ENCODE measurements around the gene KRTAP4-8.
"Not testable (repeated sequence)": the region's sequence is repeated elsewhere in the genome, so short reads cannot be mapped to it uniquely, and the experiment has no call there.

KRTAP4-8 gene

DNA sequence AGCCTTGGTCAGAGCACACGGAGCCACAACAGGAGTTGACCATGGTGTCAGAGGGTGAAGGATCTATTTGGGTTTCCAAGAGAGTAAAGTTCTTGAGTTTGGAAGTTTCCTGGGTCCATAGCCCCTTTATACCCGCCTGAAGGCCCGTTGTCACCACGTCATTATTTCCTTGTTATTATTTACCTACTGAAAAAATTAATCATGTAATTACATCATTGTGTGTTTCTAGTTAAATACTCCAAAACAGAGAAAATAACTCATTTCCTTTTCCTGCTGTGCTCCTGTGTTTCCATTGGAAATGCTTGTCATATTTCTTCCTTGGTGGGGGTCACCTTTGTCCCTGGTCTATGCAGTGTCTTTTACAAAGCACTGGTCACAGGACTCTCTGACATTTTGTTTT, at the start of gene KRTAP4-8:
KRTAP4-8 (minus strand) TSS at position 101 of the 400 bp plus-strand sequence; CDS start at position 43, 58 bp downstream.
- no peak for DNase-seq

DNA sequence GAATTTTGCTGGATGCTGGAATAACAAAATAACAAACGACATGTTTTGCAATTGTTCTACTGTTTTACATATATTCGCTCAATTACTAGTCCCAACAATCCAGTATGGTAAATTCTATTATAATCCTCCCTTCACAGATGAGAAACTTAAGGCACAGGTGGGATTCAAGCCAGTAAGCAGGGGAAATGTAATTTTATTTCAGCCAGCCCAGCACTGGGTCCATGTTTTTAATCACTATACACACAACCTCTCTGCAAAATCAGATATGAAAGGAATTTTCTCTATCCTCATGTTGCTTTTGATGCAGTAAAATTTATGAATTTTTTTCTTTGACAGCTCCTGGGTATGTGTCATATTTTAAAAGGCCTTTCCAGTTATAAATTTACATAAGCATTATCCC, 47.3 kb upstream of the KRTAP4-8 start:
- no peak for DNase-seq

DNA sequence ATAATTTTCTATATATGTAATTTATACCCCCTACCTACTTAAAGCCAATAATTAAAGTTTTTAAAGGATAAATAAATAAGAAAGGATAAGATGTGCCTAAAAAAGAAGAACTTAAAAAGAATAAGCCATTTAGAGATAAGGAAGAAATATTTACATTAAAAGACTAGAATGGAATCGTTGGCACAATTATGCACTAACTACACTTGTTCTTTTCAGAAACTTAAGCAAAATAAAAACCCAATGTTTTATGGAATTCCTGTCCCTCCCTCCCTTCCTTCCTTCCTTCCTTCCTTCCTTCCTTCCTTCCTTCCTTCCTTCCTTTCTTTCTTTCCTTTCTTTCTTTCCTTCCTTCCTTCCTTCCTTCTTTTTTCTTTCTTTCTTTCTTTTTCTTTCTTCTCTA, 46.9 kb upstream of the KRTAP4-8 start:
- no peak for DNase-seq

DNA sequence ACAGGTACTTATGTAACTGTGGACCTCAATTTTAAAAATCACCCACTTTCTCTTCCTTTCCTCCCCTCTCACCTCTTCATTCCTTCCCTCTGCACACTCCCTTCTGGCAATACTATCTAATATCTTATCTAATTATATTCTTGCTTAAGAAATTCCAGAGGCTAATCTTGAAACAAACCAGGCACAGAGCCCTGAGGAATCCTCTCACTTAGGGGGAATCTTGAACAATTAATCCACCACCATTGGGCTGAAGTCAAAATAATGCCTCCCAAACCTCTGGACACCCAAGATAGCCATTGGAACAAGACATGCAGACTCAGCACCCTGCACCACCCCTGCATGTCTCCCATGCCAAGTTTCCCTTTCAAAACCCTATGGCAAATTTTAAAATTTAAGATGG, 43.4 kb upstream of the KRTAP4-8 start:
- no peak for DNase-seq

DNA sequence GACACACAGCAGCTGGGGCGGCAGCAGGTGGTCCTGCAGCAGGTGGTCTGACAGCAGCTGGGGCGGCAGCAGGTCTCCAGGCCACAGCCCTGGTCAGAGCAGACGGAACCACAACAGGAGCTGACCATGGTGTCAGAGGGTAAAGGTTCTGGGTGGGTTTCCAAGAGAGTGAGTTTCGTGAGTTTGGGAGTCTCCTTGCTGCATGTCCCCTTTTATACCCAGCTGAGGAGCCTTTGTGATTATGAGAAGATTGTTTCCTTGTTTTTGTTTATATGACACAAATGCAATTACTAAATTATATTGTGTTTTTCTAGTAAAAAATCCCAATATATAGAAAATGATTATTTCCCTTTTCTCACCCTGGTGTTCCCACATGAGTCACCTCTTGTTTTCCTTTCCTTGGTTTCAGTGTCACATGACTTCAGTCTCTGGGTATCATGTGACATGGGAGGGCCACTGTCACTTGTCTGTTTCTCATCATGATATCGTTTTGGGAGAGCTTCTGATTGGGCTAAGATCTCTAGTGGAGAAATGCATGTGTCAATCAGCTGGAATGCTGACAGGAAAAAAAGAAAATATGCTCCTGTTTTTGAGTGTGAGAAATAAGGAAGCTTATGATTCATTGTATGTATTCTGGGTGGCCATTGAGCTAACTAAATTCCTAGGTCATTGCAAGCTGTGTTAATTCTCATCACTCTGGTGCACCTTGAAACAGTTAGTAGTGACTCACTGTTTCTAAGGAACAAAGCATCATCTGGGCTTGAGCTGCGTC, 42.6 kb upstream of the KRTAP4-8 start, which contains the start of gene KRTAP4-6:
KRTAP4-6 (minus strand) TSS at position 185 of the 772 bp plus-strand sequence; CDS start at position 128, 57 bp downstream.
- DNase-seq, result no peak

DNA sequence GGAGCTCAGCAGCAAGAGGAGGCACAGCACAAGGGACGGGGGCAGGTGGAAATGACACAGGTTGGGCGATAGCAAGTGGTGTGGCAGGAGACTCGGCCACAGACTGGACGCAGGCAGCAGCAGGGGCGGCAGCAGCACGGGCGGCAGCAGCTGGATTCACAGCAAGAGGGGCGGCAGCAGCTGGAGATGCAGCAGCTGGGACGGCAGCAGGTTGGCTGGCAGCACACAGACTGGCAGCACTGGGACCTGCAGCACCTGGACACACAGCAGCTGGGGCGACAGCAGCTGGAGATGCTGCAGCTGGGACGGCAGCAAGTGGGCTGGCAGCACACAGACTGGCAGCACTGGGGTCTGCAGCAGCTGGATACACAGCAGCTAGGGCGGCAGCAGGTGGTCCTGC, 41.9 kb upstream of the KRTAP4-8 start:
- not testable (repeated sequence) for DNase-seq

DNA sequence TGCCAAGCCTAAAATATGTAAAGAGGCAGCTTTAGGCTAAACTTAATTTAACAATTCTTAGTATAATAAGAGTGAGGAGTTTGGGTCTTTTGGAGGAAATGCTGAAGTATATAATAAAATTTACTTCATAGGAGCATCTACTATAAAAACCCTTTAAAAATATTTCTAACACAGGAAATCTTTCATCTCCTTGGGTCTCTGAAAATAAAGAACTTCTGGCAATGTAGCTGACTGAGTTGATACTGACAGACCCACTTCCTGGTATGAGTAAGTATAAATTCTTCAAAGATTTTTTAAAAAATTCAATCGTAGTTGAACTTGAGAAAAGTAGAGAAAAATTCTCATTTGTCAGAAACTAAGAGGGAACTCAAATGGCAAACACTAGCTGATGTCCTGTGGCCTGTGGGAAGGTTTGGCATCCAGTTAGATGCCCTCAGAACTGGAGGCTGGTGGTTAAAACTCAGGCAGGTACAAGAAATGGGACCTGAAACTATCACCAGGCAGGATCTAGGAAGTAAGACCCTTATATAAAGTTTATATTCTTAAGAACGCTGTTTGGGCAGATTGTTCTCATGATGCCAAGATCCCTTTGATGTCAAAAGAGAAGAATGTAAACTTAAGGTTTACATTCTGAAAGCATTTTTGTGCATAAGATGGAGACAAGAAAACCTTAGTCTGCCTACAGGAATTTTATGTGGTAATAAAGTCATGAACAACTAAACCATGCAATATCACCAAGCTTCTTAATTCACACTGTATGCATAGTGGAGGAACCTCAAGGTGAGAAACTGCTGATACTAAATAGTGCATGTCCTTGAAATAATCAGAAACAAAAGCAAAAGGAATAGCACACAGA, 36.2 kb upstream of the KRTAP4-8 start:
- no peak for DNase-seq

DNA sequence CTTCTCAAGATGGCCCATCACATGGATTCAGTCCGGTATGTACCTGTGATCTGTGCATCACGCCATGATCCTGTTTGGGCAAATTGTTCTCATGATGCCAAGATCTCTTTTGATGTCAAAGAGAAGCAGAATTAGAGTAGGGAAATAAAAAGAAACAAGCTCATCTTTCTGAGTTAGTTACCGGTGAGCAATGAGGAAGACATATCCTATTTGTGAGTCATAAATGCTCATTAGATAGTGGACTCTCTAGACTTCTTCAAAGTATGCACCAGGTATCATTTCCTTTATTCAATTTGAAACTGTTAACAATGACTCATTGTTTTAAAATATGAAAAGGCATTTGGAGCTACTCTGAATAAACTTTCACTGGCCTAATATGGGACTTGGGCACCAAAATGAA, 34.0 kb upstream of the KRTAP4-8 start:
- no peak for DNase-seq

DNA sequence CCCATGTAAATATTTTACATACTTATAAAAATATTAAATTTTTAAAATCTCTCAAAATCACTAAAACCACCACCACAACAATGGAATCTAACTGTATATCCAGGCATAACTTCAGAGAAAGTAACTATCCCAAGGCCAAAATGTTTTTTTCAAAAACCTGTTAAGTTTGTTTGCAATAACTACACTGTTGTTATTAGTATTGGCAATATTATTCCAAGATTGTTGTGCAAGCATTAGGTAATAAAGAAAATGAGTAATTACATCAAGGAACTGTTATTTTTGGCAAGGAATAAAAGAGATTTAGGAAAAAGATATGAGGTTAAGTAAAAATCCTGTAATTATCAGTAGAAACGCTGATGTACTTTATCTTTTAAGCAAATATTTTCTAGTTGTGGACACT, 29.4 kb upstream of the KRTAP4-8 start:
- DNase-seq, result no peak

DNA sequence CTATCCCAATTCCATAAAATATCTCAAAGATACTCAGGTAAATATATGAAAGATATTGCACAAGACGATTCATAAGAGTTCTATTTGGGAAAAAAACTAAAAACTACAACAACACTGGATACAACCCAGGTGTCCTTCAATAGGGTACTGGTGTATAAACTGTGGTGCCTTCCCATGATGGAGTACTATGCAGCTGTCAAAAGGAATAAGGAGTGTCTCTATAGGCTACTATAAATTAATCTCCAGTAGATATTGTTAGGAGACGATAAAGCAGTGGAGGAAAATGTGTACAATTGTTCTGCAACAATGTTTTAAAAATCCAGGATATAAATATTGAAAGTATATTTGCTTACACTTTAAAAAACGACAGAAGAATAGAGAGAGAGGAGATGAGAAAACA, 28.5 kb upstream of the KRTAP4-8 start:
- no peak for DNase-seq

DNA sequence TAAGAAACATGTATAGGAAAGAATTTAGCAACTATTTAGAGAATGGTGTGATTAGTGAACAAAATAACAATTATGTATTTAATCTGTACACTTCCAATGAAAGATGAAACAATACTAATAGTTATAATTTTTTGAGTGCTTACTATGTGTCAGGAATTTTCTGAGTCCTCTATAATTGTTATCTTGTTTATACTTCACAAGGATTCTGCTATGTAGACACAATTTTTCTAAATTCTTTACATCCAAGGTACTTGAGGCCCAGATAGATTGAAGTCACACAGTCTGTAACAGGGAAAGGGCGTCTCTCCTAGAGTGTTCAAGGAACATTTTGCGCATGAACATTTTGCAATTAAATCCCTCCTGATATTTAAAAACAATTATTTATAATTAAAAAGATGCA, 27.1 kb upstream of the KRTAP4-8 start:
- DNase-seq, result no peak

DNA sequence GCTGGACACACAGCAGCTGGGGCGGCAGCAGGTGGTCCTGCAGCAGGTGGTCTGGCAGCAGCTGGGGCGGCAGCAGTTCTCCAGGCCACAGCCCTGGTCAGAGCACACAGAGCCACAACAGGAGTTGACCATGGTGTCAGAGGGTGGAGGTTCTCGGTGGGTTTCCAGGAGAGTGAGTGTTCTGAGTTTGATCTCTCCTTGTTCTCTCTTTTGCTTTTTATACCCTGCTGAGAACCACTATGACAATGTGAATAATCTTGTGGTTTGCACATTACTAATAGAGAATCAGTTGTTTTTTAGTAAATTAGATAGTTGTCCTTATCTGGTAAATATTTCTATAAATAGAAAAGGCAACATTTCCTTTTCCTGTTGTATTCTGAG, 26.0 kb upstream of the KRTAP4-8 start, which contains the start of gene KRTAP4-12:
KRTAP4-12 (minus strand) TSS at position 192 of the 381 bp plus-strand sequence; CDS start at position 132, 60 bp downstream.
- not testable (repeated sequence) for DNase-seq

DNA sequence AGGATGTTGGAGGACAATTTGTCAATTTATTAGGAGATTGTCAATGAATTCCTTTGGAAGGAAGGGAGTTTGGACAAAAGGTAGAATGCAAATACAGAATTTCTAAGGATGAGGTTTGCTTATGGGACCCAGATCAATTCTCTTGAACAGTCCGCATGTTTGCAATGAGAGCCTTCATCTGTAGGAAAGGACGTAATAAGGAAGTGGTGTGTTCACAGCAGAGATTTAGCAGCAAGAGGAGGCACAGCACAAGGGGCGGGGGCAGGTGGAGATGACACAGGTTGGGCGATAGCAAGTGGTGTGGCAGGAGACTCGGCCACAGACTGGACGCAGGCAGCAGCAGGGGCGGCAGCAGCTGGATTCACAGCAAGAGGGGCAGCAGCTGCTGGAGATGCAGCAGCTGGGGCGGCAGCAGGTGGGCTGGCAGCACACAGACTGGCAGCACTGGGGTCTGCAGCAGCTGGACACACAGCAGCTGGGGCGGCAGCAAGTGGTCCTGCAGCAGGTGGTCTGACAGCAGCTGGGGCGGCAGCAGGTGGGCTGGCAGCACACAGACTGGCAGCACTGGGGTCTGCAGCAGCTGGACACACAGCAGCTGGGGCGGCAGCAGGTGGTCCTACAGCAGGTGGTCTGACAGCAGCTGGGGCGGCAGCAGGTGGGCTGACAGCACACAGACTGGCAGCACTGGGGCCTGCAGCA, 25.5 kb upstream of the KRTAP4-8 start:
- not testable (repeated sequence) for DNase-seq

DNA sequence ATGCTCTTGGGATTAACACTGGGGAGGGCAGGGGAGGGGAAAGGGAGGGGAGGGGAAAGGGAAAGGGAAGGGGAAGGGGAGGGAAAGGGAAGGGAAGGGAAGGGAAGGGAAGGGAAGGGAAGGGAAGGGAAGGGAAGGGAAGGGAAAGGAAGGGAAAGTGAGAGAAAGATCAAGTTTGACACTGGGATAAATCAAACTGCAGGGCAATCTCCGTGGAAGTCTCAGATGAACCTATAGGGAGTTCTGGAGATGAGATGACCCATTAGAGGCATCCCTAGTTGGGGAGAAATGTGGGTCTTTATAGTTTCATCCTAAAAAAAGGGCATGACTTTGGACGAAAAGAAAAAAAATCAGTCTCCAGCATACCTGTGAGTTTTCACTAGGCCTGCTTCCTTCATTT, 23.8 kb upstream of the KRTAP4-8 start:
- DNase-seq, result no peak

DNA sequence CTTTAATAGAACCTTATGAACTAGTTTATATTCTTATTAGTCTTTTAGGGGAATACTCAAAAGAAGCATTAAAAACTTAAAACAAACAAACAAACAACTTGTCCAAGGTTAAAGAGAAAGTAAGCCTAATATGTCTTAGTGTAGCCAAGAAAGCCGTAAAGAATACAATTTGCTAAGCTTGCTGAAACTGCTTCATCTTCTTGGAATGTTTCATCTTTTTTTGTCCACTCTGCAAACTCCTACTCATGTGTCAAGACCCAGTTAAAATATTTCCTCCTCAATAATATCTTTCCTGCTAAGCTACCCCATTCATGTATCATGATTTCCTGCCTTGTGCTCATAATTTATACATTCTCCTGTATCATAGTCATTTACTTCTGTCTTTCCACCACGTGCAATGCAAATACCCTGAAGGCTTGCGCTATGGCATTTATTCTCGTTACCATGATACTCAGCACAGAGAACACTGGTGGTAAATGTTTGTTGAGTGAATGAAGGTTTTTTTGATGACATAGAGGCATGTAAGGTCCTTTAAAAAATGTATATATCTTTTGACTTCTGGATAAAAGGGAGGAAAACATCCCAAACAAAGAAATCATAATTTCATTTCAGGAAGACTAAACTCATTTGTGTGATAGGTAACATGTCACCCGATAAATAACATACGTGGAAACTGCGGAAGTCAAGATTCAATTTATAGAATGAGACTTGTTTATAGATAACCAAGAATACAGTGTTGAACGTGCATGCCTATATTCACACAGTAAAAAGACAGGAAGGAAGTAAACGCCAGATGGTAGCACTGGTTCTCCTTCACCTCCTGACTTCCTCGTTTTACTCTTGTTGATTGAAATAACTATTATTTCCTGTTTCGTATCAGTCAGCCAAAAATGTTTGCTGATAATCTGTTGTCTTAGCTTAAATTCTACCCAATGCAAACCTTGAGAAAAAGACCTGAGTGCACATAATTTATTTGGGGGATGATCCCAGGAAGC, 22.1 kb upstream of the KRTAP4-8 start:
- DNase-seq, result not testable (repeated sequence)

DNA sequence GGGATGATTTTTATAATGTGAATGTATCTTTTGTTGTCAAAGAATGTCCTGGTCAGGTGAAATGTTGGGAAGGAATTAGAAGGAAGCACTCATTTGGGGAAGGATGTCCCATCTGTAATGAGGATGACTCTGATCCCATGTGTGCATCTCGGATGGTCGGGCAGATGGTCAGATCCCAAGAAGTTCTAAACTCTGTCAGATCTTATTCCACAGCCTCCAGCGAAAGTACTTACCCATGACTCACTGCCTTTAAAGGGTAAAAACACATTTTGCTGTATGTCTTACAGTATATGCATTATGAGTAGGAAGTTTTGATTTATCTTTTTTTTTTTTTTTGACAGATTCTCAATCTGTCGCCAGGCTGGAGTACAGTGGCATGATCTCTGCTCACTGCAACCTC, 20.8 kb upstream of the KRTAP4-8 start:
- no peak for DNase-seq

DNA sequence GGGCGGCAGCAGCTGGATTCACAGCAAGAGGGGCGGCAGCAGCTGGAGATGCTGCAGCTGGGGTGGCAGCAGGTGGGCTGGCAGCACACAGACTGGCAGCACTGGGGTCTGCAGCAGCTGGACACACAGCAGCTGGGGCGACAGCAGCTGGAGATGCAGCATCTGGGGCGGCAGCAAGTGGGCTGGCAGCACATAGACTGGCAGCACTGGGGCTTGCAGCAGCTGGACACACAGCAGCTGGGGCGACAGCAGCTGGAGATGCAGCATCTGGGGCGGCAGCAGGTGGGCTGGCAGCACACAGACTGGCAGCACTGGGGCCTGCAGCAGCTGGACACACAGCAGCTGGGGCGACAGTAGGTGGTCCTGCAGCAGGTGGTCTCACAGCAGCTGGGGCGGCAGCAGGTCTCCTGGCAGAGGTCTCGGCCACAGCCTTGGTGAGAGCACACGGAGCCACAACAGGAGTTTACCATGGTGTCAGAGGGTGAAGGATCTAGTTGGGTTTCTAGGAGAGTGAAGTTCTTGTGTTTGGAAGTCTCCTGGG, 20.0 kb upstream of the KRTAP4-8 start, which contains the start of gene KRTAP4-11:
KRTAP4-11 (minus strand) TSS at position 528 of the 541 bp plus-strand sequence; CDS start at position 470, 58 bp downstream.
- DNase-seq, result not testable (repeated sequence)

DNA sequence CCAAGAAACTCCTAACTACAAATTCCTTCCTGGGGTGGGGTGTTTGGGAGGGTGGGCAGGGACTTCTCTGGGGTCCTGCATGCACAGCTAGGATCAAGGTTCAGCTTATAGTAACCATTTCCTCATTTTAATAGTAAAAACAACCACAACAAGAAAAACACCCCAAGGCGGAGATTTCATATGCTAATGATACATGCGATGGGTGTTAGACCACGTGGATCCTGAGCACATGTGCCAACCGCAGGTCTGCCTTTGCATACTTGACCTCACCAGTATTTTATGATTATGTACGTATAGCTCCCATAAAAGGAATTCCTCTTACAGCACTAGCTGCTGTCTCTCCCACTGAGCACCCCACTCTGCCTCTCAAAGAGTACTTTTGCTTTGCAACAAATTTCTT, 18.4 kb upstream of the KRTAP4-8 start:
- DNase-seq, result no peak

DNA sequence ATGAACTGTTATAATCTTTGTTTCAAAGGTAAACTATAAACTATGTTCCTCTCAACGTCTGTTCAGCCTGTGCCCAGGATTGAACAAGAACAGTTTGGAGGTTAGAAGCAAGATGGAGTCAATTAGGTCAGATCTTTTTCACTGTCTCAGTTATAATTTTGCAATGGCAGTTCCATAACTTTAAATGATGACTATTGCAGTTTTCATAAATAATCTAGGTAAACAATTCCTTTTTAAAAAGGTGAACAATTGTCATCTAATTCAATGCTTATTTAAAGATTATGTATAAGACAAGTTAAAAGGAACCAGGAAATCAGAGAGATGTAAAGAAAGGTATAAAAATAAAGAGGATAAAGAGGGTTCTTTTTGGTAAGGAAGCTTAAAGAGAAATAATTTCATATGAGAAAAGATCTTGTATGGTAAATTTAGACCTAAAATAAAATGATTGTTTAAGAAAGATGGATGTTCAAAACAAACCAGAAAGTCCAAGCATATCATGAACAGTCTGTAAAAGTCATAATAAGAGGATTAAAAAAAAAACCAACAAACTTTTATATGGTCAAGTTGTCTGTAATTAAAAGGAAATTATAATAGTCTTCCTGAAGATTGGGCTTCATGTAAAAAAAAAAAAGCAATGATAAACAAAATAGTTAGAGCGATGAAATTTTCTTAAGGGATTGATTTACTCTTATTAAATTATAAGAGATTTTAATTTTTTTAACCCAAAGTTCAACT, 13.4 kb upstream of the KRTAP4-8 start:
- no peak for DNase-seq

DNA sequence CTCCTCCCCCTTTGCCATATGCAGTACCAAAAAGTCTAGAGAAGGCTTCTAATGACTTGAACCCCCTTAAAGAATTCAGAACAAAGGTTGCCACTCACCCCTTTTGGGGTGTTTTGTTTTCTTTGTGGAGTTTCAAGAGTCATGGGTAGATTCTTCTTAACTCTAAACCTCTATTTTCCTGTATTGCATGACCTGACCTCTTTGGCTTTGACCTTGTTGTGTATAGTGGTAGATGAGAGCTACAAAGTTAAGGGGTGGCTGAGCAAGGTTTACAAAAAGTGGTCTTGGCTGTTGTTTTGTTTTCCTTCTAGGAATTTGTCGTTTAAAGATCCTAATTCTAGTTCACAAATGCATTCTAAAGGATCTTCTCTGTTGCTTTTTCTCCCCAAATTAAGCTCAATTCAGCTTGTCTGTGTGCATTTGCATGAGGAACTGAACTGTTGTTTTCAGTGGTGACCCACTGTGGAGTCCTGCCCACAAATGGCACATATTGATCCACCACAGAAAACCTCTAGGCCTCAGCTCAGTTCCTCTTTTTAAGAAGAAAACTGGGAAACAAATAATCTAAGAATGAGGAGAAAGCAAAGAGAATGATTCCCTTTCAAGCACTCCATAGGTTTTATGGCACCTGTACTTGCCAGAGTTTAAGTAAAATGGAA, 10.9 kb upstream of the KRTAP4-8 start:
- not testable (repeated sequence) for DNase-seq

Data from NCI-H524 (cell line).